CMK (cell line): ENCODE data around the gene MMRN2.
"Not testable (repeated sequence)": the region's sequence is repeated elsewhere in the genome, so short reads cannot be mapped to it uniquely, and the experiment has no call there.

ENCODE experiments used
- DNase-seq: peaks from one replicate; pipeline ENCODE4 v3.0.0-alpha.2; 2010; ENCODE audit warnings: low read depth

Gene MMRN2

DNA sequence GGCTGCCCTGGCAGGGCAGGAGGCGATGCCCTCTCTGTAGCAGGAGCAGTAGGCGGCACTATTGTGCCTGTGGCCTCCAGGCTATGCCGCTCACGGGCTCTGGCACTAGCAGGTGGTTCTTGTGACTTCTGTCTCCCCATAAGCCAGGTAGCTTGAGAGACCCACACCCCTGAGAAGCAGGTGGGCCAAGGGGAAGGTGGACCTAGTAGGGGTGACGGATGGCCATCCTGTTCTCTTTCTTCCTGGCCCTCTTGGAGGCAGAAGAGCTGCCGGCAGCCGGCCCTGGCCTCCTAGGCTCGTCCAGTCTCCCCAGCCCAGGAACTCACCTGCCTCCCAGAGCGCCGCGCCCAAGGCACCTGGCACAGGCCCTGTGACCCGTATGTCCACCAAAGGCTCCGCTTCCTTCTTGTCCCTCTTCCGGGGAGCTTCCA, 15.4 kb downstream of the MMRN2 start:
- no peak for DNase-seq

DNA sequence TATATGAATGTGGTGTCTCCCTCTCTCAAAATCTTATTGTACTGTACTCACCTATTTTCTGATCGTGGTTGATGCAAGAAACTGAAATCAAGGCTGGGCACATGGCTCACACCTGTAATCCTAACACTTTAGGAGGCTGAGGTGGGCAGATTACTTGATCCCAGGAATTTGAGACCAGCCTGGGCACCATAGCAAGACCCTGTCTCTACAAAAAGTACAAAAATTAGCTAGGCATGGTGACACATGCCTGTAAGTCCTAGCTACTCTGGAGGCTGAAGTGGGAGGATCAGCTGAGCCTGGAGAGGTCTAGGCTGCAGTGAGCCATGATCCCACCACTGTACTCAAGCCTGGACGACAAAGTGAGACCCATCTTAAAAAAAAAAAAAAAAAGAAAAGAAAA, 16.0 kb downstream of the MMRN2 start:
- DNase-seq = no peak

DNA sequence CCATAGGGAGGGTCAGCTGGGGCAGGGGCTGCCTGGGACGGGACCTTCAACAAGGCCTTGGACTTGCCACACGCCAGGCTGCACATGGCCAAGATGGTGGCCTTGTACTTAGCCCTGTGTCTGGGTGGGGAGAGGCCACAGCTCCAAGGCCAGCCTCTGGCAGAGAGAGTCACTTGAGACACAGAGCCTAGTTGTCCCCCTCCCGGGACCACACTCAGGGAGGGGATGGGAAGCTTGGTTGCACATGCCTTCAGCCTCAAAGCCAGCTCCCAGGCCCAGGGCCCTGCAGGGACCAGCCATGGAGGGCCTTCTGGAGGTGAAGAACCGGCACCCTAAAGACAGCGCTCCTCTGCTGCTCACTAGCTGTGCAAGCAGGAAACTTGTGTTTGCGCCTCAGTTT, 16.7 kb downstream of the MMRN2 start:
- DNase-seq = no peak

DNA sequence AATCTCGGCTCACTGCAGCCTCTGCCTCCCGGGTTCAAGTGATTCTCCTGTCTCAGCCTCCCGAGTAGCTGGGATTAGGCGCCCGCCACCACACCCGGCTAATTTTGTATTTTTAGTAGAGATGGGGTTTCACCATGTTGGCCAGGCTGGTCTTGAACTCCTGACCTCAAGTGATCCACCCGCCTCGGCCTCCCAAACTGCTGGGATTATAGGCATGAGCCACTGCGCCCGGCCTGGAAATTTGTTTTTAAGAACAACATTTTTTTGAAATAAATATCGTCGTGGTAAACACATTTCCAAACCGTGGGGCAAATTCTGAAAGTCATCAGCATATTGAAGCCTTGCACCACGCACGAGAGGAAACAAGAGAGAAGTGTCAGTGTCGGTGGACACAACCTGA, 17.3 kb downstream of the MMRN2 start:
- not testable (repeated sequence) for DNase-seq

DNA sequence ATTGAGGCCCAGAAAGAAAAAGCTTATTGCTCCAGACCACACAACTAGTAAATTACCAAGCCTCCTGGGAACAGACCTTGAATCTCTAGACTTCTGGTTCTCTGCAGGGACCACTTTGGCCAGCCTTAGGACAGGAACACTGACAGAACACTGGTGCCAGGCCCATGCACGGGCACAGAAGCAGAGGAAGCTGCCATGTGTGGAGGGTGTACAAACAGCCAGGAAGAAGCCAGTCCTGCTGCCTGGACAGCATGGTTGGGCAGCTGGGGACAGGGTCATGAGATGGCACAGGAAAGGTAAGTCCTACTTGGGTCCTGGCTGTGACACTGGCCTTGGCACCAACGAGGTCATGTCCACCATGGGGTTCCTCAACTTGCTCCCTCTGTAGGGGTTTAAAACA, 19.2 kb downstream of the MMRN2 start:
- DNase-seq = no peak

DNA sequence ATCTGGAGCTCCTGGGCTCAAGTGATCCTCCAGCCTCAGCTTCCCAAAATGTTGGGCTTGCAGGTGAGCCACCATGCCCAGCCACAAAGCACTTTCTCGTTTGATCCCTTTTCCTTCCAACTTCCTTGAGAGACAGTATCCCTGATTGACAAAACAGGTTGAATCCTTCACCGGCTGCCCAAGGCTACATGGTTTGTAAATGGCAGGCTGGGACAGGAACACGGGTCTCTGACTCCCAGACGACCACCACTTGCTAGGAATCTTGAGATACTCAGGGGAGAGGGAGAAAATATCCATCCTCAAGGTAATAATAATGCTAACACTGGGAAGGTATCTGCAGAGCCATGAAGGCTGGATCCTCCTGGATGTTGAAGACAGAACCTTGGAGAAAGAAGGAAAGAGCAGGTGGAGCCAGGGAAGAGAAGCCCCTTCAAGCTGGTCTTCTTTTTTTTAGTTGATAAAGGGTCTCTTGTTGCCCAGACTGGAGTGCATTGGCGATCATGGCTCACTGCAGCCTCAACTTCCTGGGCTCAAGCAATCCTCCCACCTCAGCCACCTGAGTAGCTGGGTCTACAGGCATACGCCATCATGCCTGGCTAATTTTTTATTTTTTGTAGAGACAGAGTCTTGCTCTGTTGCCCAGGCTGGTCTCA, 19.8 kb downstream of the MMRN2 start:
- no peak for DNase-seq

DNA sequence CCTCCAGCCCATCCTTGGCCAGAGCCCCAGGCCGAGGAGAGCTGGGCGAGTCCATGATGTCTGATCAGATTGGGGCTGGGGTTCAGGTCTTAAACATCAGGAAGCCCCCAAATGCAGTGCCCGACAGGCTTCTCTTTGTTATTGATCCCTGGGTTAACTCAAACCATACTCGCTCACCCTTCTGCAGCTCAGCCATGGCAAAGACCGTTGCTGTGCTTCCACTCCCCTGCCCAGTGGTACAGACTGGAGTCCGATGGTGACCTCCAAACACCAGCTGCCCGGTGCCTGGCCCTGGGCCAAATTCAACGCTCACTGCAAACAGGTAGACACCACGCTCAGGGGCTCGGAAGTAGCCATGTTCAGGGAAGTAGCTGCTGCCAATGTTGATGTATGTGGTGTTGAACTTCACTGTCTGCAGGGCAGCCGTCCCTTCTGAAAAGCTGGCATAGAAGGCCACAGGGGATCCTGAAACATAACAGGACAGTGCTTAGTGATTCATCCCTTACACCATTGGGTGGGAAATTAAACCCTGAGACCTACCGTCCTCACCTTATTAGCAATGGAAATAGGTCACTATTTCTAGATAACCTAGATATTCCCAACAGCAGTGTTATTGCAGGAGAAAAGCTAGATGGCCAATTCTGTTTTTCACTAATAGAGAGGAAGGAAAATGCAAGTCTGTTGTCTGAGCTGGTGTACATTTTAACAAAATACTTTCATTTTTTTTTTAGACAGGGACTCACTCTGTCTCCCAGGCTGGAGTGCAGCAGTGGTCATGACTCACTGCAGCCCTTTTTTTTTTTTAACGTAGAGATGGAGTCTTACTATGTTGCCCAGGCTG, 20.5 kb downstream of the MMRN2 start:
- no peak for DNase-seq

DNA sequence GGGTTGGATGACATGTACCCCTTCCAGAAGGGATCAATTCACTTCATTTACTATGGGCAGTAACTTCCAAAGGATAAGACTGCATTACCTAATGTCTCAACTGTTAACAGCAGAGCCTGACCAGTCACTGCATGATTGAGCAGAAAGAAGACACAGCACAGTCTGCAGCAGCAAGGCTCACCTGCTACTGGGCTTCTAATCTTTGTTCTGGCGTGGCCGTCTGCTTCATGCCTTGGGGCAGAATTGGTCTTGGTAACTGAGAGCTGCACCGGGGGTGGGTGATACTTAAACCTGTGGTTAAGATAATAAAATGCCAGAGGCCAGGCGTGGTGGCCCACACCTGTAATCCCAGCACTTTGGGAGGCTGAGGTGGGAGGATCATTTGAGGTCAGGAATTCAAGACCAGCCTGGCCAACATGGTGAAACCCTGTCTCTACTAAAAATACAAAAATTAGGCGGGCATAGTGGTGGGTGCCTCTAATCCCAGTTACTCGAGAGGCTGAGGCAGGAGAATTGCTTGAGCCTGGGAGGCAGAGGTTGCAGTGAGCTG, 23.2 kb downstream of the MMRN2 start:
- not testable (repeated sequence) for DNase-seq

DNA sequence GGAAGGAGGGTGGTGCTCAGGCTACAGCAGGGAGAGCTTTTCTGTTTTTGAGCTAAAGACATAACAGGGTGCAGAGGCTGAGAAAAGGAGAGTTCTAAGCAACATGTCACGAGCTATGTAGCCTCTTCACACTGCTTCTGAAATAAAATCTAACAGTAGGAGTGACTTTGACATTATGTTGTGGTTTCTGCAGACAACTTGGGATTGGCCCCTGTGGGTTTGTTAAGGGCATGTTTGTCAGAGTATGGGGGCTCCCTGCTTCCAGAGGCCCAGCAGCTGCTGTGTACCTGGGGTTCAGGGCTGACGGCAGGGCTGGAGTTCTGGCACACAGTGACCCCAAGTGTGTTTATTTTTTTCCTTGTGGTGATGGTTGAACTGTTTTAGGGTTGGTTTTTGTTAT, 24.7 kb downstream of the MMRN2 start:
- no peak for DNase-seq

DNA sequence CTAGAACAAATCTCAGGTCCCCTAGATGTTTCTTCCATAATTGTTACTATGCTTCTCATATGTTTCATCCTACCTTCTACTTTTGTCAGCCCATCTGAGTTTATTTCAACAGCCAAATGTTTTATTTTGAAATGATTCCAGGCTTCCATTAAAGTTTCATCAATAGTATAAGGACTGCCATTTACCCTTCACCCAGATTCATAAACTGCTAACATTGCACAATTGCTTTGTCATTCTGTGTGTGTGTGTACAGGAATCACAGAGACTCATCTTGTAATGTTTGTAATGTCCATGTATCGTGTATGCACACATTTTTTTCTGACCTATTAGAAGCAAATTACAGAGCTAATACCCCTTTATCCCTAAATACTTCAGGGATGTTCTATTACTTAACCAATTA, 25.5 kb downstream of the MMRN2 start:
- no peak for DNase-seq

DNA sequence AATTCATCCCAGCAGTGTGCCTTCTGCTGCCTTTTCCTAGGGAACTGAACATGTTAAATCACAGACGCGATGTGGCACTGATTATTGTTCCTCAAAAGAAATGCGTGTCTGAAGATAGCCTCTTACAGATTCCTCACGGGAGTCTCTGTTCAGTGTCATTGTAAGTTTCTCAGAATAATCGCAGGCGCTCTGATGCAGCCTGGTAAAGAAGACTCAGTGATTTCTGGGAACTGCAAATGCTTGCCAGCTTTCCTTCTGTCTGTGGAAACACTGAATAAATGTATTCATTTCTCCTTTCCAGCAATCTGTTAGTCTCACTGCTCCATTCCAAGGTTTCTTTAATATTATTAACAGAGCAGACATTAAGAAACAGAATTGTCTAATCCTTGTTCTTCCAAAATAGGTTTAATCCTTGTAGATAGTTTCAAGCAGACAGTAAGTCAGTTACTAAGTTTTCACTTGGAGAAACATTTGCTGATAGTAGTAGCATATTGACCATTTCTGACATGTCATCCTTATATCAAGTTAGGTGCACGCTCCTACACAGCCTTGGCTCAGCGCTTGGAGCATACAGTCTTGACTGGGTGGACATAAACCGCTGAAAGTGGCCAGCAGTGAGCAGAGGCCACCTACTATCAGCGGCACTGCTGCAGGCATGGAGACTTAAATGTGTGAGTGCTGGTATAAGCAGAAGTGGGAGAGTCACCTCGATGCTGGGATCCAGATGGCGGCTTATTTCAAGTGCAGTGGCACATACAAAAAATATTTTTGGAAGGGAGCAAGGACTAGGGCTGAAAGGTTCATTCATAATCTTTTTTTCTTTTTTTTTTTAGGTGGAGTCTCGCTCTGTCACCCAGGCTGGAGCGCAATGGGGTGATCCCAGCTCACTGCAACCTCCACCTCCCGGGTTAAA, 27.7 kb downstream of the MMRN2 start:
- DNase-seq = no peak

DNA sequence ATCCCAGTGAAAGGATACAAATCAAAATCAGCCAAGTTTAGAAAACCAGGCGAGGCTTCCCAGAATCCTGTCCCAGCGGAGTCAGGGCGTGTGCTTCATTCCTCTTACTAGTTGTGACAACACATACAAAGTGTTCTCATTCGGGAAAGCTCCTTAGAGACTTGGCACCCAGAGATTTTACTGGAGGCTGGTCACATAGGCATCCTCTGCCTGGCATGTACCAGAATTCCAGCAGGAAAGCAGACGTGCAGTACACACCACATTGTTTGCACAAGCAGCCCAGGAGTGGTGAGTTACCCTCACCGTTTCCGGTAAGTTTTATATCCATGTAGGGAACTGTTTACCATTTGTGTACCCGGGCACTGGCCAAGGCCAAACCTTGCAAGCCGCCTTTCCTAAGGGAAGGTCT, 34.9 kb downstream of the MMRN2 start:
- no peak for DNase-seq

DNA sequence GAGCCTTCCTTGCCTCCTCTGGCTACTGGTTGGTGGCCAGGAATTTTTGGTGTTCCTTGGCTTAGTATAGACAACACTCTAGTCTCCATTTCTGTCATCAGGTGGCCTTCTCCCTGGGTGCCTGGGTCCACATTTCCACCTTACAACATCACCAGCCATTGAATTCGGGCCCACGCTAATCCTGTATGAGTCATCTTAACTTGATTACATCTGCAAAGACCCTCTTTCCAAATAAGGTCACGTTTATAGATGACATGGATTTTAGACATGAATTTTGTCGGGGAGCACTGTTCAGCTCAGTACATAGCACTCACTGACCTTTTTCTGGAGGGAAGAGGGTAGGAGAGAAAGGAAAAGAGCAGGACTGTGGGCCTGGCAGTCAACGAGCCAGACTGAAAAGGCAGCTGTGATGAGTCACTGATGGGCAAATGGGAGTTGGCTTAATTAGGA, 39.4 kb downstream of the MMRN2 start:
- DNase-seq = no peak

DNA sequence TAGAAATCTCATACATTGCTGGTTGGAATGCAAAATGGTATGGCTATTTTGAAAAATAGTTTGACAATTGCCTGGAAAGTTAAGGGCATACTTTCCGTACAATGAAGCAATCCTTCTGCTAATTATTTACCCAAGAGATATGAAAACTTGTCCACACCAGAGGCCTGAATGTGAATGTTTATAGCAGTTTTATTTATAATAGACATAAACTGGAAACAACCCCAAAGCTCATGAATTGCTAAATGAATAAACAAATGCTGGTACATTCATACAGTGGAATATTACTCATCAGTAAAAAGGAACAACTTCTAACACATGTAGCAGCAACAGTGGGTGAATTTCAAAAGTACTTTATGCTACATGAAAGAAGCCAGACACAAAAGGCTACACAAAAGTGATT, 42.7 kb downstream of the MMRN2 start:
- no peak for DNase-seq

DNA sequence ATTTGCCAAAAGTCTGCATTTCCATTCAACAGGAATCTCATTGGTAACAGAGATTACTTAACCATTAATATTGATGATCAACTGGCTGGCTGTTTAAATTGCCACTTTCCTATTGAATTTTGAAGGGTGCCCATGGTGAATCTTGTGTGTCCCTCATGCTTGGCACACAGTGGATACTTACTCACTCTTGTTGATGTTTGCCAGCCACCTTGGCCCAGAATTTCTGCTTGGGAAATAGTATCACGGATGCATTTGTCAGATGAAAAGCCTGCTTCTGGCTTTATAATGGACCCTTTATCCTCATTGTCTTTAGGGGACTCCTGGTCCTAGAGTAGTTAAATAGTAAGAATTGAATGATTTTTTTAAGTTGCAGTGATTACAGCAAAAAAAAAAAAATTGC, 52.0 kb downstream of the MMRN2 start:
- no peak for DNase-seq

DNA sequence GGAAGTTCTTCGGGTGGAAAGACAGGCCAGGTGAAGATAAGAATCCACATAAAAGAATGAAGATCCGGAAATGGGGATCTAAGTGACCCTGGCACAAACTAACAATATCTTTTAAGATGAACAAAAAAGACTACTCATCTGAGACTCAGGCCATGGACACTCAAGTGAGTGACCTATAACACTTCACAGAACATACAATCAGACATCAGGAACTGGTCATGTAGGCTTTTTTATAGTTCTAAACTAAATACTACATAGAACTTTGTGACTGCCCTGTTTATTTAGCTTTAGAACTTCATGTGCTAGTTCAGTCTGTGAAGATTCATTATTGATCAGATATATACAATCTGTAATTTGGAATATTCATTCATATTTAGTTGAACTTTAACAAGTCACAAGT, 52.8 kb downstream of the MMRN2 start:
- no peak for DNase-seq

DNA sequence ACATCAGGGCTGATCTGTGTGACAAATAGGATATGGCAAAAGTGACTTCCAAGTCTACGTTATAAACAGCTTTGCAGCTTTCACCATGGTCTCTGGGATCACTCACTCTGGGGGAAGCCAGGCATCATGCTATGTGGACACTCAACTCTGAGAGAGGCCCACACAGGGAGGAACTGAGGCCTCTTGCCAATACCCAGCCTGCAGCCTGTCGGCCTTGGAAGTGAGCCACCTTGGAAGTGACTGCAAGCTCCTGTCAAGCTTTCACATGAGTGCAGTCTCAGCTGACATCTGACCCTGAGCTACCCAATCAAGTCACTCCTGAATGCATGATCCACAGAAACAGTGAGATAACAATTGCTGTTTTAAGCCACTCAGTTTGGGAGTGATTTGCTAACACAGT, 56.5 kb downstream of the MMRN2 start:
- no peak for DNase-seq

DNA sequence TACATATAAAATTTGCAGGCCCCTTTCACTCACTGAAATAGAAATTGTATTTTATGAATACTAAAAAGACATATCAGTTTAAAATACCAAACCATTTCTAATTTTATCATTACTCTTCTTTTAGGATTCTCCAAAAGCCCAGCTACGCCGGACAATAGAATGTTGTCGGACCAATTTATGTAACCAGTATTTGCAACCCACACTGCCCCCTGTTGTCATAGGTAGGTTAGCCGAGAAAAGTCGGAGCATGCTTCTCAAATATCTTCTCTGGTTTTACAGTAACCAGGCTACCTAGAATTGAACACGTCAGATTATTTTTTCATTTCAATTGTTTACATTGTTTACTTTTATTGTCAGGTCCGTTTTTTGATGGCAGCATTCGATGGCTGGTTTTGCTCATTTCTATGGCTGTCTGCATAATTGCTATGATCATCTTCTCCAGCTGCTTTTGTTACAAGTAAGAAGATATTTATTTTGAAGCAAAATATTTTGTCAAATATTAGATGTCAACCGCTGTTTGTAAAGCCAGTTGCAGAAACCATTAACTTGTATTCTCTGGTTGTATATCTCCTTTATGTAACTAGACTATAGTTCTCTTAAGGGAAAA, 57.6 kb downstream of the MMRN2 start:
- DNase-seq = peak; percentile 5

DNA sequence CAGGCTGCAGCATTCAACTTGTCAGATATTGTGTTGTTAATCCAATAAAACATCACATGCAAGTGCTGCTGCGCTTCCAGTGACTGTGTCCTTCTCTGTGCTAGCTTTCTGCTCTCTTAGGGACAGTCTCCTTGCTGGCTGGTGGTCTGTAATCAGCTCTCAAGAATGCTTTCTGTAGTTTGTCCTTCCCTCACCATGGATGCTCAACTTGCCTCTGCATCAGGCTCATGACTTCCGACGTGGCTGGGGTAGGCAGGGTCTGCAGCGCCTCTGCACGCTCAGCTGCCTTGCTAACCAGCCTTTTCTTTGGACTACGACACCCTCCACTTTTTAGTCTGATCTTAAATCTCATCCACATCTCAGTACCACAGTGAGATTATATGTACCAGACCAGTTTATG, 58.3 kb downstream of the MMRN2 start:
- no peak for DNase-seq

DNA sequence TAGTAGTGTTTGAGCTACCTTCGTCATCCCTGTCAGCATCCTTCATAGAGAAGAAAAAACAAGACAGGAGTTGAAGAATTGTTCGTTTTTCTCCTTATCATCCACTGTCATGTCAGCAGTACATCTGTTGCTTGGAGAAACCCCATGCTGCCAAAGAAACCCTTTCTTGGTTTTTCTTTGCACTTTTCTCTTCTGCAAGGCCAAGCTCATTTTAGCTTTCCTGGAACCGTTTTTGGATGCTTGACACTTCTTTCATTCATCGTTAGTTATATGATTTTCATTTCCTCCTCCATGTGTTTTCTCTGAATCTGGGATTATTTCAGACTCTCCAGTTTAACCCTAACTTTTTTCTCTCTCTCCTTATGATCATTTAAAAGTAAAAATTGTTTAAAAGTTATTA, 58.9 kb downstream of the MMRN2 start:
- DNase-seq = no peak

DNA sequence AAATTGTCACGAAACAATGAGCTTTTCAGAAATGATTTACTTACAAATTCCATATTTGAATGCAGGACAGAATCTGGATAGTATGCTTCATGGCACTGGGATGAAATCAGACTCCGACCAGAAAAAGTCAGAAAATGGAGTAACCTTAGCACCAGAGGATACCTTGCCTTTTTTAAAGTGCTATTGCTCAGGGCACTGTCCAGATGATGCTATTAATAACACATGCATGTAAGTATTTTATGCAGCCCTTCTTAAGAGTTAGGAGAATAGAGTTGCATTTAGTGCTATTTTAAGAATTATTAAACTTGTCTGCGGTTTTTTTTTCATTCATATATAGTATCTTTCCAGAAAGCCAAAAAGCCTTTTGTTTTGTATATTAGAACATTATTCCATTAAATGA, 67.4 kb downstream of the MMRN2 start:
- no peak for DNase-seq
